Measurements from ENCODE around the gene RBPJ.
"Not testable (repeated sequence)": the region's sequence is repeated elsewhere in the genome, so short reads cannot be mapped to it uniquely, and the experiment has no call there.

Gene RBPJ

GRCh38 chr4:26377328-26378311, 56.8 kb downstream of the RBPJ start:
- DNase-seq: no peak

GRCh38 chr4:26379837-26380236, 59.0 kb downstream of the RBPJ start:
- DNase-seq: no peak

- DNase-seq: no peak
Observed at GRCh38 chr4:26380740-26381139, 59.9 kb downstream of the RBPJ start.

GRCh38 chr4:26384380-26385057, 63.7 kb downstream of the RBPJ start:
- DNase-seq: no peak

GRCh38 chr4:26385690-26386089, 64.9 kb downstream of the RBPJ start:
- DNase-seq: no peak

- DNase-seq: no peak
Observed at GRCh38 chr4:26386386-26386785, 65.6 kb downstream of the RBPJ start.

- no peak for DNase-seq
Observed at GRCh38 chr4:26388671-26389070, 67.9 kb downstream of the RBPJ start.

- DNase-seq: no peak
Observed at GRCh38 chr4:26397086-26397485, 76.3 kb downstream of the RBPJ start.

GRCh38 chr4:26400132-26400531, 79.3 kb downstream of the RBPJ start:
- no peak for DNase-seq

GRCh38 chr4:26402017-26402416, 81.2 kb downstream of the RBPJ start:
- DNase-seq: not testable (repeated sequence)

- no peak for DNase-seq
Observed at GRCh38 chr4:26402458-26402857, 81.6 kb downstream of the RBPJ start.

- DNase-seq: no peak
Observed at GRCh38 chr4:26404743-26405206, 84.0 kb downstream of the RBPJ start.

GRCh38 chr4:26406346-26406975, 85.6 kb downstream of the RBPJ start:
- no peak for DNase-seq

GRCh38 chr4:26407476-26407875, 86.7 kb downstream of the RBPJ start:
- no peak for DNase-seq

GRCh38 chr4:26410385-26411293, 89.8 kb downstream of the RBPJ start:
- DNase-seq: peak; percentile 44

- DNase-seq: no peak
Observed at GRCh38 chr4:26412381-26413372, 91.9 kb downstream of the RBPJ start.

- no peak for DNase-seq
Observed at GRCh38 chr4:26413582-26413981, 92.8 kb downstream of the RBPJ start.

GRCh38 chr4:26418107-26418506, 97.3 kb downstream of the RBPJ start:
- no peak for DNase-seq

- no peak for DNase-seq
Observed at GRCh38 chr4:26418850-26419249, 98.0 kb downstream of the RBPJ start.

GRCh38 chr4:26420438-26420837, 99.6 kb downstream of the RBPJ start:
- no peak for DNase-seq

GRCh38 chr4:26420913-26421312, 100.1 kb downstream of the RBPJ start:
- DNase-seq: no peak

Measured in T1000 (cell line).